ENCODE measurements around the gene RCAN1. TPM values are rescaled to one million over a fixed set of nuclear protein-coding genes. Genes with fewer than 3 reads are reported as not detected.

The RCAN1 gene
- polyA plus RNA-seq, 3 donors: 5.2 to 17.5 (median 15.1) TPM

DNA sequence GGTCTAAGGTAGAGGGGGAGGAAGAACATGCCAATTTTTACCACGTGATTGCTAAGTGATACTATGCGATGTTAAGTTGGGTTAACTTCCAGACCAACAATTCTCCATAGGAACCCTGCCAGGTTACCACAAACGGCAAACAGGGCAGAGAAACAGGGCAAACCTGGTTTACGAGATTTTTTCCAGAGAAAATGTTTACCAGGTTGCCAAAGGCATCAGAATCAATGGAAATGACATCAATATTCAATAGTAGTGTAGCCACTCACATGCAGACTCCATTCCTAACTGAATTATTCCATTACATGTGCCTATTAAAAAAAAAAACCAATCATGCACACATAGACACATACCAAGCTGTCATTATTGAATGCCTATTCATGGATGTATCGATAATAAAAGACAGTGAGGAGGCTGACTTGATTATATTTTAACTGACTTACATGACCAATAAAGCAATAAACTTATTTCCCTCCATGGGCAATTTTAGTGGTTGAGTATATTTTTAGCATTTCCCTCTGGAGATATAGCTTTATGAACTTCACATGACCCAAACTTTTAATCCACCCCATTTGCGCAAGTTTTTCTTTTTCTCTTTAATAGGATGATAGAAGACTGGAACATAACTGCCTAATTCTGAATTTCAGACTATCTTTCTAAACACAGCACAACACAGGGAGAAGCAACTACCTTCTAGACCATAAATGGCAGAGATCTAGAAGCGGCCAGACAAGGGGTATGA, 62.4 kb downstream of the RCAN1 start:
- Mint-ChIP-seq H3K27ac (no peak overlapping the region), H3K27me3 (ENCODE audit: low read depth in 3 of 3) (peaks cover 0 to 3% (median 0%) of the 10 kb centered on the region in 3 donors), H3K4me1 (peaks cover 8% of the 10 kb centered on the region), H3K9me3 (peaks cover 7 to 13% (median 10%) of the 10 kb centered on the region in 7 donors), H3K4me3 (no peak overlapping the region), H3K36me3 (peaks cover 2 to 17% of the 10 kb centered on the region in 2 donors)
- no peak overlapping the region for H3K4me3 ChIP-seq (replicated peaks in 1 of 3; ENCODE audit: low read depth in 2 of 3, low read length in 3 of 3)
- H3K79me2 ChIP-seq (ENCODE audit: insufficient read depth, low read length): peaks cover 20% of the 10 kb centered on the region
- intact Hi-C loops (cut with micrococcal nuclease): no loop called here
- H3K27me3 ChIP-seq (ENCODE audit: control insufficient read depth in 2 of 2, insufficient read depth in 2 of 2, low read length in 2 of 2): no peaks in the 10 kb centered on the region
- peaks cover 0 to 5% of the 10 kb centered on the region in 2 donors for H3K36me3 ChIP-seq (replicated peaks in 1 of 2; ENCODE audit: control insufficient read depth in 1 of 2, insufficient read depth in 2 of 2, low read length in 2 of 2)
- H3K9me3 ChIP-seq (replicated peaks in 1 of 2; ENCODE audit: control insufficient read depth in 1 of 2, insufficient read depth in 1 of 2, low read length in 2 of 2): peaks cover 0 to 3% of the 10 kb centered on the region in 2 donors
- H3K27ac ChIP-seq (ENCODE audit: low read depth in 1 of 2, low read length in 2 of 2): no peak overlapping the region
- WGBS (ENCODE audit: insufficient coverage): 100% methylated on average over 2 of the region's 7 CpGs
- no peak overlapping the region for H3K9ac ChIP-seq (ENCODE audit: insufficient read depth, low read length, poor library complexity, severe bottlenecking)
- no peaks in the 10 kb centered on the region for H4K20me1 ChIP-seq (ENCODE audit: insufficient read depth, low read length)
- H3K4me1 ChIP-seq (ENCODE audit: control insufficient read depth in 1 of 2, insufficient read depth in 2 of 2, low read length in 2 of 2): peaks cover 2 to 8% of the 10 kb centered on the region in 2 donors
- H3K4me2 ChIP-seq (replicated peaks; ENCODE audit: extremely low read depth, low read length, poor library complexity, severe bottlenecking): no peak overlapping the region
- DNase-seq: no peak
- TF ChIP-seq, protein P1, sequence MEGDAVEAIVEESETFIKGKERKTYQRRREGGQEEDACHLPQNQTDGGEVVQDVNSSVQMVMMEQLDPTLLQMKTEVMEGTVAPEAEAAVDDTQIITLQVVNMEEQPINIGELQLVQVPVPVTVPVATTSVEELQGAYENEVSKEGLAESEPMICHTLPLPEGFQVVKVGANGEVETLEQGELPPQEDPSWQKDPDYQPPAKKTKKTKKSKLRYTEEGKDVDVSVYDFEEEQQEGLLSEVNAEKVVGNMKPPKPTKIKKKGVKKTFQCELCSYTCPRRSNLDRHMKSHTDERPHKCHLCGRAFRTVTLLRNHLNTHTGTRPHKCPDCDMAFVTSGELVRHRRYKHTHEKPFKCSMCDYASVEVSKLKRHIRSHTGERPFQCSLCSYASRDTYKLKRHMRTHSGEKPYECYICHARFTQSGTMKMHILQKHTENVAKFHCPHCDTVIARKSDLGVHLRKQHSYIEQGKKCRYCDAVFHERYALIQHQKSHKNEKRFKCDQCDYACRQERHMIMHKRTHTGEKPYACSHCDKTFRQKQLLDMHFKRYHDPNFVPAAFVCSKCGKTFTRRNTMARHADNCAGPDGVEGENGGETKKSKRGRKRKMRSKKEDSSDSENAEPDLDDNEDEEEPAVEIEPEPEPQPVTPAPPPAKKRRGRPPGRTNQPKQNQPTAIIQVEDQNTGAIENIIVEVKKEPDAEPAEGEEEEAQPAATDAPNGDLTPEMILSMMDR (IDR thresholded peaks at IDR 0.05): no peak
- no peak overlapping the region for H2AFZ ChIP-seq (ENCODE audit: insufficient read depth, low read depth, low read length, poor library complexity, severe bottlenecking)

DNA sequence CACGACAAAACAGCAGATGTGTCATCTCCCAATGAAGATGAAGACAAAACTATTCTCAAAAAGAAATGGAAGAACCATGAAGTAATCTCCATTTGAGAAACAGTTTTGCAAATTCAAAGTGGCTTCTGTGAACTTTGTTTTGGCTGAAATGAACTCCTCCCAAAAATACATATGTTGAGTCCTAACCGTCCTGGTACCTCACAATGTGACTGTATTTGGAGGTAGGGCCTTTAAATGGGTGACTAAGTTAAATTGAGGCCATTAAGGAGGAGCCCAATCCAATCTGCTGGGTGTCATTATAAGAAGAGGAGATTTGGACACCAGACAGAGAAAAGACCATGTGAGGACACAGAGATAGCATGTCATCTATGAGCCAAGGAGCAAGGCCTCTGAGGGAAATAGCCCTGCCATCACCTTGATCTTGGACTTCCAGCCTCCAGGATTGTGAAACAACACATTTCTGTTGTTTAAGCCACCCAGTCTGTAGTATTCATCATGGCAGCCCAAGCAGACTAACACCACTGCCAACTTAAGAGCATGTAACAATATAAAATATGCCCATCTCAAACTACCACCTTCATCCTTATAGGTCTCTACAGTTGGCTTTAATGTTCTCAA, 64.6 kb downstream of the RCAN1 start:
- Histone ChIP-seq H3K4me1 (ENCODE audit: control insufficient read depth in 1 of 2, insufficient read depth in 2 of 2, low read length in 2 of 2) (peaks cover 24 to 30% of the 10 kb centered on the region in 2 donors), H4K20me1 (ENCODE audit: insufficient read depth, low read length) (no peaks in the 10 kb centered on the region), H2AFZ (ENCODE audit: insufficient read depth, low read depth, low read length, poor library complexity, severe bottlenecking) (no peak overlapping the region), H3K36me3 (replicated peaks in 1 of 2; ENCODE audit: control insufficient read depth in 1 of 2, insufficient read depth in 2 of 2, low read length in 2 of 2) (peaks cover 0 to 5% of the 10 kb centered on the region in 2 donors), H3K79me2 (ENCODE audit: insufficient read depth, low read length) (peaks cover 34% of the 10 kb centered on the region), H3K27ac (ENCODE audit: low read depth in 1 of 2, low read length in 2 of 2) (no peak overlapping the region), H3K4me2 (replicated peaks; ENCODE audit: extremely low read depth, low read length, poor library complexity, severe bottlenecking) (no peak overlapping the region), H3K9me3 (replicated peaks in 1 of 2; ENCODE audit: control insufficient read depth in 1 of 2, insufficient read depth in 1 of 2, low read length in 2 of 2) (peaks cover 0 to 3% of the 10 kb centered on the region in 2 donors), H3K9ac (ENCODE audit: insufficient read depth, low read length, poor library complexity, severe bottlenecking) (no peak overlapping the region), H3K4me3 (replicated peaks in 1 of 3; ENCODE audit: low read depth in 2 of 3, low read length in 3 of 3) (no peak overlapping the region), H3K27me3 (ENCODE audit: control insufficient read depth in 2 of 2, insufficient read depth in 2 of 2, low read length in 2 of 2) (no peaks in the 10 kb centered on the region)
- intact Hi-C loops (cut with micrococcal nuclease): no loop called here
- H3K27ac Mint-ChIP-seq: no peak overlapping the region
- peaks cover 29% of the 10 kb centered on the region for H3K4me1 Mint-ChIP-seq
- peaks cover 2 to 15% of the 10 kb centered on the region in 2 donors for H3K36me3 Mint-ChIP-seq
- TF ChIP-seq, protein P1 (IDR thresholded peaks at IDR 0.05): no peak
- WGBS (ENCODE audit: insufficient coverage): no CpG with 5 or more reads among the region's 2 CpGs
- no peak for DNase-seq
- H3K9me3 Mint-ChIP-seq: peaks cover 7 to 13% (median 8%) of the 10 kb centered on the region in 7 donors
- peaks cover 0 to 4% (median 0%) of the 10 kb centered on the region in 3 donors for H3K27me3 Mint-ChIP-seq (ENCODE audit: low read depth in 3 of 3)
- H3K4me3 Mint-ChIP-seq: no peak overlapping the region
